ENCODE data around the gene HINFP. TPM values are rescaled to one million over a fixed set of nuclear protein-coding genes. Genes with fewer than 3 reads are reported as not detected.

The HINFP gene
- total and polyA plus RNA-seq, 2 of the 4 experiments (the other 2 are of a cell fraction), result 9.1 to 15.3 TPM

DNA sequence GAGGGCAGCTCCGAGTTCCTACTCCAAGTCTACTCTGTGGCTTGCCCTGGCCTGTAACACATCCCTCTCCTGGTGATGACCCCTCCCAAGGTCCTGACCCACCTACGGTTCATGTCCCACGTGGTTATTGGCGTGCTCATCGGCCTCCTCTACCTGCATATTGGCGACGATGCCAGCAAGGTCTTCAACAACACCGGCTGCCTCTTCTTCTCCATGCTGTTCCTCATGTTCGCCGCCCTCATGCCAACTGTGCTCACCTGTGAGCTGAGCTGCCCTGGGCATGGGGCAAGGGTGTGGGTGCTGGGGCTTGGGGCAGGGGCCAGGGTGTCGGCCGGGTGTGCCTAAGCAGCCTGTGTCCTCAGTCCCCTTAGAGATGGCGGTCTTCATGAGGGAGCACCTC is 37.1 kb downstream of the HINFP start:
- Histone ChIP-seq H3K9me1 (ENCODE audit: insufficient read depth, low read length) (no peaks in the 10 kb centered on the region), H4K91ac (ENCODE audit: insufficient read depth, low read depth, low read length) (no peak overlapping the region), H3K14ac (replicated peaks; ENCODE audit: low read depth, low read length) (no peak overlapping the region), H3K79me1 (ENCODE audit: low read depth in 1 of 2, low read length in 2 of 2) (no peaks in the 10 kb centered on the region), H3K27me3 (ENCODE audit: control insufficient read depth, insufficient read depth, low read length) (peaks cover 39% of the 10 kb centered on the region), H2BK120ac (ENCODE audit: low read depth, low read length) (no peak overlapping the region), H3K4me2 (ENCODE audit: low read depth, low read length) (no peak overlapping the region), H3K36me3 (ENCODE audit: control insufficient read depth, insufficient read depth, low read length) (no peaks in the 10 kb centered on the region), H2AK9ac (replicated peaks; ENCODE audit: low read depth, low read length, poor library complexity) (no peak overlapping the region), H3K56ac (ENCODE audit: extremely low read depth, insufficient read depth, low read length) (no peak overlapping the region), H3K23ac (ENCODE audit: low read depth, low read length) (no peak overlapping the region), H4K5ac (ENCODE audit: low read depth, low read length) (no peak overlapping the region), H3K4me1 (ENCODE audit: control insufficient read depth, insufficient read depth, low read length) (no peaks in the 10 kb centered on the region), H2BK15ac (ENCODE audit: low read depth, low read length) (no peak overlapping the region), H3K18ac (ENCODE audit: low read depth, low read length) (no peak overlapping the region), H2BK20ac (ENCODE audit: low read depth, low read length) (no peak overlapping the region), H2AK5ac (ENCODE audit: low read depth, low read length) (no peak overlapping the region), H2BK5ac (ENCODE audit: low read depth, low read length, poor library complexity, severe bottlenecking) (no peak overlapping the region), H3K9me3 (ENCODE audit: control insufficient read depth, insufficient read depth, low read length) (no peaks in the 10 kb centered on the region), H3K4me3 (ENCODE audit: insufficient read depth, low read depth, low read length) (no peak overlapping the region), H3K9ac (ENCODE audit: low read depth, low read length) (no peak overlapping the region), H4K8ac (ENCODE audit: low read depth in 2 of 2, low read length in 2 of 2) (no peak overlapping the region), H3K27ac (ENCODE audit: insufficient read depth, low read length) (no peak overlapping the region), H3K4ac (ENCODE audit: low read depth, low read length) (no peak overlapping the region), H2AFZ (replicated peaks; ENCODE audit: low read length, poor library complexity) (no peak overlapping the region), H4K20me1 (ENCODE audit: insufficient read depth, low read length) (no peaks in the 10 kb centered on the region)
- ATAC-seq (ENCODE audit: low read depth), result no peak
- no peak for DNase-seq
- TF ChIP-seq NFE2L2 (IDR thresholded peaks at IDR 0.05; ENCODE audit: low read depth, low read length) (no peak), MXI1 (IDR thresholded peaks at IDR 0.05; ENCODE audit: borderline replicate concordance, low read depth, low read length) (no peak)
- TF ChIP-seq, protein P1, sequence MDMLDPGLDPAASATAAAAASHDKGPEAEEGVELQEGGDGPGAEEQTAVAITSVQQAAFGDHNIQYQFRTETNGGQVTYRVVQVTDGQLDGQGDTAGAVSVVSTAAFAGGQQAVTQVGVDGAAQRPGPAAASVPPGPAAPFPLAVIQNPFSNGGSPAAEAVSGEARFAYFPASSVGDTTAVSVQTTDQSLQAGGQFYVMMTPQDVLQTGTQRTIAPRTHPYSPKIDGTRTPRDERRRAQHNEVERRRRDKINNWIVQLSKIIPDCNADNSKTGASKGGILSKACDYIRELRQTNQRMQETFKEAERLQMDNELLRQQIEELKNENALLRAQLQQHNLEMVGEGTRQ (IDR thresholded peaks at IDR 0.05; ENCODE audit: low read depth, low read length), result no peak
- intact Hi-C loops (cut with micrococcal nuclease) (no loop called here), dilution Hi-C loops (cut with HindIII; ENCODE audit: low sequenced_read_pairs, unreplicated experiment) (no loop called here), in situ Hi-C loops (cut with MboI; ENCODE audit: low sequenced_read_pairs) (no loop called here)
- 88% methylated on average over 11 of the region's 13 CpGs; no CpG with 5 or more reads in 1 of the 2 experiments for WGBS, 2 experiments (ENCODE audit: extremely low coverage in 2 of 2, insufficient read length in 1 of 2)
- BruUV-seq (replicated peaks), result no TSS peak
- ChIA-PET CTCF (no interaction called here), POLR2A (ENCODE audit: unreplicated experiment) (no interaction called here)

Data from IMR-90 (cell line).